ENCODE results near the gene RPS6KA5.
A peak's percentile ranks its signal among the peaks of the same experiment; 100 is the strongest.

Gene RPS6KA5

DNA sequence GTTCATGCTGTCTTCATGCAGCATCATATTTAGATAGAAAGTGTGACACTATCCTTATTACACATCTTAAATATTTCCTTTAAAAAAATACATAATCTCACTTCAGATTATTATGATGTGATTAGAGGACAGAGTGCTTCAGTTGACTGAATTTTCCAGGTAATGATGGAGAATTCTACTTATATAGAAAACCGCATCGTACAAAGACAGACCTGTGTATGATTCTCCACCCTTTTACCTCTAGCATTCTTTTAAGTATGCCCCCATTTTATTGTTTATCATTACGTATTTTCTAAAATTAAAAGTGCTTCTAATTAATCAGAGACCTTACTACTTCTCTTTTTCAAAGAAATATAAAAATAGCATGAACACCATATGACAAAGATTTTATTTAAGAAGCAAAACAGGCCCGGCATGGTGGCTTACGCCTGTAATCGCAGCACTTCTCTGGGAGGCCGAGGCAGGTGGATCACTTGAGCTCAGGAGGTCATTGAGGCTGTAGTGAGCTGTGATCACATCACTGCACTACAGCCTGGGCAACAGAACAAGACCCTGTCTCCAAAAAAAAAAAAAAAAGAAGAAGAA is 13.9 kb downstream of the RPS6KA5 start:
- TF ChIP-seq EZH2 (optimal IDR thresholded peaks at IDR 0.05; ENCODE audit: low read depth, low read length): no peak
- H2AFZ ChIP-seq (ENCODE audit: low read length): no peak overlapping the region
- H4K20me1 ChIP-seq (ENCODE audit: insufficient read depth, low read length): no peaks in the 10 kb centered on the region
- no peaks in the 10 kb centered on the region for H3F3A ChIP-seq (ENCODE audit: insufficient read depth, low read length)
- no peak overlapping the region for H3K27ac ChIP-seq (ENCODE audit: low read length)
- no peaks in the 10 kb centered on the region for H3K36me3 ChIP-seq (replicated peaks; ENCODE audit: insufficient read depth, low read length)
- H3K27me3 ChIP-seq (replicated peaks; ENCODE audit: insufficient read depth, low read length): no peaks in the 10 kb centered on the region
- no peaks in the 10 kb centered on the region for H3K4me1 ChIP-seq (ENCODE audit: low read length)
- H3K4me2 ChIP-seq (ENCODE audit: low read depth, low read length): no peak overlapping the region
- no peaks in the 10 kb centered on the region for H3K79me2 ChIP-seq (ENCODE audit: low read length)
- H3K4me3 ChIP-seq (ENCODE audit: low read length): no peak overlapping the region
- no peaks in the 10 kb centered on the region for H3K9me3 ChIP-seq (replicated peaks; ENCODE audit: insufficient read depth, low read length)
- H3K9me2 ChIP-seq (replicated peaks; ENCODE audit: insufficient read depth, low read length): no peaks in the 10 kb centered on the region
- no peak for DNase-seq
- H3K9ac ChIP-seq (ENCODE audit: low read length): no peak overlapping the region

GRCh38 chr14:91041450-91041849 is 19.0 kb downstream of the RPS6KA5 start:
- peak; percentile 10 for DNase-seq
- no peak overlapping the region for H3K9ac ChIP-seq (ENCODE audit: low read length)
- no peaks in the 10 kb centered on the region for H4K20me1 ChIP-seq (ENCODE audit: insufficient read depth, low read length)
- H3K4me2 ChIP-seq (ENCODE audit: low read depth, low read length): no peak overlapping the region
- TF ChIP-seq EZH2 (optimal IDR thresholded peaks at IDR 0.05; ENCODE audit: low read depth, low read length): no peak
- TF ChIP-seq CTCF (IDR thresholded peaks at IDR 0.05; ENCODE audit: low read length): no peak
- TF ChIP-seq EZH2phosphoT487 (IDR thresholded peaks at IDR 0.05; ENCODE audit: low read length): no peak
- no peak overlapping the region for H3K4me3 ChIP-seq (ENCODE audit: low read length)
- H3K36me3 ChIP-seq (replicated peaks; ENCODE audit: insufficient read depth, low read length): no peaks in the 10 kb centered on the region
- H3K9me3 ChIP-seq (replicated peaks; ENCODE audit: insufficient read depth, low read length): no peaks in the 10 kb centered on the region
- H3K4me1 ChIP-seq (ENCODE audit: low read length): no peaks in the 10 kb centered on the region
- H3F3A ChIP-seq (ENCODE audit: insufficient read depth, low read length): no peaks in the 10 kb centered on the region
- no peaks in the 10 kb centered on the region for H3K79me2 ChIP-seq (ENCODE audit: low read length)
- H2AFZ ChIP-seq (ENCODE audit: low read length): no peak overlapping the region
- no peaks in the 10 kb centered on the region for H3K27me3 ChIP-seq (replicated peaks; ENCODE audit: insufficient read depth, low read length)
- H3K27ac ChIP-seq (ENCODE audit: low read length): no peak overlapping the region
- no peaks in the 10 kb centered on the region for H3K9me2 ChIP-seq (replicated peaks; ENCODE audit: insufficient read depth, low read length)

- Histone ChIP-seq H3K79me2 (ENCODE audit: low read length) (no peaks in the 10 kb centered on the region), H3K4me2 (ENCODE audit: low read depth, low read length) (no peak overlapping the region), H3K9me3 (replicated peaks; ENCODE audit: insufficient read depth, low read length) (no peaks in the 10 kb centered on the region)
These were observed 19.9 kb downstream of the RPS6KA5 start for GRCh38 chr14:91040545-91040944.

More at GRCh38 chr14:91040545-91040944, 19.9 kb downstream of the RPS6KA5 start:
- Histone ChIP-seq H3K9ac (ENCODE audit: low read length) (no peak overlapping the region), H3F3A (ENCODE audit: insufficient read depth, low read length) (no peaks in the 10 kb centered on the region), H3K27me3 (replicated peaks; ENCODE audit: insufficient read depth, low read length) (no peaks in the 10 kb centered on the region), H2AFZ (ENCODE audit: low read length) (no peak overlapping the region), H3K36me3 (replicated peaks; ENCODE audit: insufficient read depth, low read length) (no peaks in the 10 kb centered on the region), H4K20me1 (ENCODE audit: insufficient read depth, low read length) (no peaks in the 10 kb centered on the region), H3K4me3 (ENCODE audit: low read length) (no peak overlapping the region), H3K4me1 (ENCODE audit: low read length) (0 out of 2 replicates have a peak, but pooled peaks cover 3% of the 10 kb centered on the region), H3K27ac (ENCODE audit: low read length) (no peak overlapping the region), H3K9me2 (replicated peaks; ENCODE audit: insufficient read depth, low read length) (no peaks in the 10 kb centered on the region)
- DNase-seq: no peak
- no peak for TF ChIP-seq EZH2 (optimal IDR thresholded peaks at IDR 0.05; ENCODE audit: low read depth, low read length)
- TF ChIP-seq EZH2phosphoT487 (IDR thresholded peaks at IDR 0.05; ENCODE audit: low read length): no peak
- TF ChIP-seq CTCF (IDR thresholded peaks at IDR 0.05; ENCODE audit: low read length): no peak
